HUES48 (cell line): Measurements from ENCODE around the gene PAQR5.
"Not testable (repeated sequence)": the region's sequence is repeated elsewhere in the genome, so short reads cannot be mapped to it uniquely, and the experiment has no call there.

Source experiments
- H3K27ac ChIP-seq: one replicate; pipeline ENCODE4 v1.7.0; 2013; ENCODE audit warnings: low read depth, low read length, inconsistent platforms
- H3K27me3 ChIP-seq: 2 replicates; pipeline ENCODE4 v1.6.1; 2013; ENCODE audit warnings: mild to moderate bottlenecking, low read length; ENCODE audit not compliant: control insufficient read depth, insufficient read depth
- H3K36me3 ChIP-seq: 2 replicates; pipeline ENCODE4 v1.6.1; 2013; ENCODE audit warnings: low read length; ENCODE audit not compliant: control insufficient read depth, insufficient read depth
- H3K4me1 ChIP-seq: 2 replicates; pipeline ENCODE4 v1.6.1; 2013; ENCODE audit warnings: mild to moderate bottlenecking, low read length; ENCODE audit not compliant: control insufficient read depth, insufficient read depth
- H3K4me3 ChIP-seq: 2 replicates; pipeline ENCODE4 v1.5.1; 2013; ENCODE audit warnings: mild to moderate bottlenecking, low read depth, low read length
- H3K9ac ChIP-seq: 2 replicates; pipeline ENCODE4 v1.6.1; 2013; ENCODE audit warnings: mild to moderate bottlenecking, low read depth, low read length, moderate library complexity
- H3K9me3 ChIP-seq: 2 replicates; pipeline ENCODE4 v1.6.1; 2013; ENCODE audit warnings: low read length; ENCODE audit not compliant: control insufficient read depth, insufficient read depth

The PAQR5 gene

GRCh38 chr15:69280783-69281182, 17.9 kb upstream of the PAQR5 start:
- Histone ChIP-seq H3K4me3 (no peak overlapping the region), H3K27ac (no peak overlapping the region), H3K36me3 (no peaks in the 10 kb centered on the region), H3K9me3 (no peaks in the 10 kb centered on the region), H3K4me1 (no peaks in the 10 kb centered on the region), H3K9ac (no peak overlapping the region), H3K27me3 (no peaks in the 10 kb centered on the region)

GRCh38 chr15:69282104-69282743, 16.5 kb upstream of the PAQR5 start:
- Histone ChIP-seq H3K9me3 (no peaks in the 10 kb centered on the region), H3K27ac (no peak overlapping the region)

GRCh38 chr15:69285834-69286233, 12.9 kb upstream of the PAQR5 start:
- no peaks in the 10 kb centered on the region for H3K9me3 ChIP-seq
- no peak overlapping the region for H3K4me3 ChIP-seq
- H3K27ac ChIP-seq: no peak overlapping the region
- no peak overlapping the region for H3K9ac ChIP-seq
- H3K4me1 ChIP-seq: no peaks in the 10 kb centered on the region; the same call in 1 of the 2 replicates
- no peaks in the 10 kb centered on the region for H3K36me3 ChIP-seq
- no peaks in the 10 kb centered on the region for H3K27me3 ChIP-seq

More at GRCh38 chr15:69282104-69282743, 16.5 kb upstream of the PAQR5 start:
- Histone ChIP-seq H3K4me3 (no peak overlapping the region), H3K4me1 (no peaks in the 10 kb centered on the region), H3K27me3 (no peaks in the 10 kb centered on the region), H3K9ac (no peak overlapping the region), H3K36me3 (no peaks in the 10 kb centered on the region)

- no peak overlapping the region for H3K27ac ChIP-seq
- no peak overlapping the region for H3K4me3 ChIP-seq
- no peaks in the 10 kb centered on the region; the same call in 1 of the 2 replicates for H3K4me1 ChIP-seq
- no peaks in the 10 kb centered on the region for H3K36me3 ChIP-seq
- no peaks in the 10 kb centered on the region for H3K27me3 ChIP-seq
- no peaks in the 10 kb centered on the region for H3K9me3 ChIP-seq
- H3K9ac ChIP-seq: no peak overlapping the region
These were observed 10.7 kb upstream of the PAQR5 start for GRCh38 chr15:69288011-69288410.

GRCh38 chr15:69288531-69289341, 10.0 kb upstream of the PAQR5 start:
- H3K27ac ChIP-seq: no peak overlapping the region

GRCh38 chr15:69289342-69290146, 9.2 kb upstream of the PAQR5 start:
- Histone ChIP-seq H3K4me1 (no peaks in the 10 kb centered on the region; the same call in 1 of the 2 replicates), H3K4me3 (no peak overlapping the region), H3K36me3 (no peaks in the 10 kb centered on the region), H3K9ac (no peak overlapping the region), H3K9me3 (no peaks in the 10 kb centered on the region), H3K27me3 (no peaks in the 10 kb centered on the region), H3K27ac (no peak overlapping the region)

More at GRCh38 chr15:69288531-69289341, 10.0 kb upstream of the PAQR5 start:
- H3K9ac ChIP-seq: no peak overlapping the region
- no peaks in the 10 kb centered on the region for H3K9me3 ChIP-seq
- H3K4me1 ChIP-seq: no peaks in the 10 kb centered on the region; the same call in 1 of the 2 replicates
- no peaks in the 10 kb centered on the region for H3K36me3 ChIP-seq
- H3K27me3 ChIP-seq: no peaks in the 10 kb centered on the region
- H3K4me3 ChIP-seq: no peak overlapping the region

- Histone ChIP-seq H3K27ac (no peak overlapping the region), H3K36me3 (no peaks in the 10 kb centered on the region), H3K4me3 (no peak overlapping the region), H3K4me1 (no peaks in the 10 kb centered on the region; the same call in 1 of the 2 replicates), H3K9me3 (no peaks in the 10 kb centered on the region), H3K9ac (no peak overlapping the region), H3K27me3 (no peaks in the 10 kb centered on the region)
These were observed 8.2 kb upstream of the PAQR5 start for GRCh38 chr15:69290346-69291164.

- H3K4me1 ChIP-seq, H3K9ac ChIP-seq, H3K36me3 ChIP-seq, H3K9me3 ChIP-seq, H3K27ac ChIP-seq, H3K4me3 ChIP-seq, H3K27me3 ChIP-seq: not testable (repeated sequence)
These were observed 7.1 kb upstream of the PAQR5 start for GRCh38 chr15:69291651-69292050.

GRCh38 chr15:69292826-69293420, 5.8 kb upstream of the PAQR5 start:
- Histone ChIP-seq H3K4me3 (no peak overlapping the region), H3K9me3 (no peaks in the 10 kb centered on the region), H3K27me3 (peaks cover 14% of the 10 kb centered on the region), H3K9ac (no peak overlapping the region), H3K4me1 (no peaks in the 10 kb centered on the region; the same call in 1 of the 2 replicates), H3K36me3 (no peaks in the 10 kb centered on the region), H3K27ac (no peak overlapping the region)
